ENCODE measurements around the gene TAF3.
"Not testable (repeated sequence)": the region's sequence is repeated elsewhere in the genome, so short reads cannot be mapped to it uniquely, and the experiment has no call there.

Gene TAF3

DNA sequence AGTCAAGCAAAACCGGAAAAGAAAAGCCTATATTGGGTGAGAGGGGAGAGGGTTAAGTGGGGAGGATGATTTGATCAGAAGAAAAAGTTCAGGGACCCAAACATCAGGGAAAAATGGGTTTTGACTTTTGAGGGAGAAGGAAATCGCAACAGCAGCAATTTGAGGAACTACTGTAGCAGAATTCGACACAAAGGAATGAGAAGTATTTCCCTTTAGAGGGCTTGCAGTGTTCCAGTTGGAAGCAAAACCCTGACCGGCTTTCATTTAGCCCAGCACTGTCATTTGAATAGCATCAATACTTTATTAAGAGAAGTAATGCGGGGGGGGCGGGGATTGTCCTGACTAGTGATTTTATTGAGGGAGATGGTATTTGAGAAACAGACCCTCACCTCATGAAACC, 199.0 kb downstream of the TAF3 start:
- H3K9me3 Mint-ChIP-seq = no peaks in the 10 kb centered on the region
- no peaks in the 10 kb centered on the region for H3K4me1 Mint-ChIP-seq
- no peak overlapping the region for H3K4me3 Mint-ChIP-seq
- DNase-seq (ENCODE audit: low spot score in 2 of 2) = no peak
- peaks cover 18% of the 10 kb centered on the region for H3K36me3 Mint-ChIP-seq (ENCODE audit: insufficient read depth)
- no peak for ATAC-seq (replicated peaks; ENCODE audit: extremely low read depth, poor library complexity, severe bottlenecking)
- H3K27ac Mint-ChIP-seq (ENCODE audit: low read depth) = no peak overlapping the region
- no peaks in the 10 kb centered on the region for H3K27me3 Mint-ChIP-seq

DNA sequence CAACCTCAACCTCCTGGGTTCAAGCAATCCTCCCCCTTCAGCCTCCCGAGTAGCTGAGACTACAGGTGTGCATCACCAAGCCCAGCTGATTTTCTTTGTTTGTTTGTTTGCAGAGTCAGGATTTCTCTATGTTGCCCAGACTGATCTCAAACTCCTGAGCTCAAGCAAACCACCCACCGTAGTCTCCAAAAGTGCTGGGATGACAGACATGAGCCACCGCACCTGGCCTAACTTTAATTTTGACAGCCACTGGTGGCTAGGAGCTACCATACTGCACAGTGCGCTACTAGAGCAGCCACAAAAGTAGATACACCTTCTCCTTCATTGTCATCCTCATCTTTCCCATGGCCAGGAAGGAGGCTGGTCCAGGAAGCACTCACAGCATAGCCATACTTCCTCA, 205.0 kb downstream of the TAF3 start:
- Mint-ChIP-seq H3K27ac (ENCODE audit: low read depth) (no peak overlapping the region), H3K9me3 (no peaks in the 10 kb centered on the region), H3K4me3 (no peak overlapping the region), H3K4me1 (peaks cover 7% of the 10 kb centered on the region), H3K36me3 (ENCODE audit: insufficient read depth) (peaks cover 4% of the 10 kb centered on the region), H3K27me3 (peaks cover 28% of the 10 kb centered on the region)
- DNase-seq (ENCODE audit: low spot score in 2 of 2) = no peak
- no peak for ATAC-seq (replicated peaks; ENCODE audit: extremely low read depth, poor library complexity, severe bottlenecking)

DNA sequence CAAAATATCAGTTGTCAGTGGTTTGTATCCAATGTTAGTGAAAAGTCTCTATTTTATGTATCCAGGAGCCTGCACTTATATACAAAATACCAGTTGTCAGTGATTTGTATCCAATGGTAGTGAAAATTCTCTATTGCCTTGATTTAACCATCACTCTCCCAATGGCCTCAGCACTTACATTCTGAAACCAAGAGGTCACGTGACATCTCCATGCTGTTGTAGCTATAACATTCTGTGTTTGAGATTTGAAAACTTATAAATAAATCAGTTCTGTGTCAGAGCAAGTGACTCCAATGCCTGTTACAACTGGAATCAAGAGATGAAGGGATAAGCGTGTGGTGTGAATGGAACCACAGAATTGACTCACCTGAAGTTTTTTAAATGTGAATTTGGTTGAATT, 205.5 kb downstream of the TAF3 start:
- no peak for ATAC-seq (replicated peaks; ENCODE audit: extremely low read depth, poor library complexity, severe bottlenecking)
- Mint-ChIP-seq H3K27me3 (peaks cover 28% of the 10 kb centered on the region), H3K4me1 (peaks cover 7% of the 10 kb centered on the region), H3K36me3 (ENCODE audit: insufficient read depth) (peaks cover 2% of the 10 kb centered on the region), H3K4me3 (no peak overlapping the region), H3K9me3 (no peaks in the 10 kb centered on the region), H3K27ac (ENCODE audit: low read depth) (no peak overlapping the region)
- DNase-seq (ENCODE audit: low spot score in 2 of 2) = no peak

DNA sequence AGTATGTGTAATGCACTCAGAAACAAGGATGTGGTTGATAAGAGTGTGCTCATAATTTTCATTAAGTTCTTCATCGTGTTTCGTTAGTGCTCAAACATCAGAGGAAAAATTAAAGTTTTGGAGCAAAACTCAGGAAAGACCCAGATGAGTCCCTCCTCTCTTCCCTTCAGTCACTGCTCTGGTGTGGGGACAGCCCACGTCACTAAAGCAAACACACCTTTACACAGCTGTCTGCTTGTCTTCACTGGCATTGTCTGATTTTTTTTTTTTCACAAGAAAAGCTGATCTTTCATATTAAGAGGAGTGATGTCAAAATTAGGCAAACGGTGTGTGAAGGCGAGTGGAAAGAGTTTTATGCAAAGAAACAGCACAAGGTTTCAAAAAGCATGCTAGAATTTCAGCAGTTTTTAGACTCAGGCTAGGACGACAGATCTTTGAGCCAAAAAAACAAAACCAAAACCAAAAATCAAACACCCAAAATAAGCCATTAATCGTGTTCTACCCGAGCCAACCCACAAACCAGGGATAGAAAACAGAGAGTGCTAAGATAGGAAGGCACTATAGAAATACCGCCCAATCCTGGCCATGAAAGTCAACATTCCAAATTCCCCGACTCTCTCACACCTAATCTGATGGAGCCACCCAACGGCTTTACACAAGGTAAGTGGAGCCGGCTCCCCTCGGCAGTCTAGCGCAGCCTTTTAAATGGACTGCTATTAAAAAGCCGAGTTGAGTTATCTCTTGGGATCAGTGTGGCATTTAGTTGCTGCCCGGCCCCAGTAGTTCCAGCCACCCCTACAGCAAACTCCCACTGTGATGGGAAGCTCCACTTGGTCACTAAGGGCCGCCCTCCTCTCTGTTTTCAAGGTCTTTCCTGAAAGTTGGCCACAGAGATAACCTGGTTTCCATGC, 208.3 kb downstream of the TAF3 start:
- Mint-ChIP-seq H3K36me3 (ENCODE audit: insufficient read depth) (peaks cover 2% of the 10 kb centered on the region), H3K27me3 (peaks cover 45% of the 10 kb centered on the region), H3K27ac (ENCODE audit: low read depth) (peak overlapping the region; percentile 17), H3K4me3 (peak overlapping the region; percentile 79), H3K4me1 (peaks cover 7% of the 10 kb centered on the region), H3K9me3 (no peaks in the 10 kb centered on the region)
- DNase-seq (ENCODE audit: low spot score in 2 of 2) (no peak), ATAC-seq (replicated peaks; ENCODE audit: extremely low read depth, poor library complexity, severe bottlenecking) (peak; percentile 43)

DNA sequence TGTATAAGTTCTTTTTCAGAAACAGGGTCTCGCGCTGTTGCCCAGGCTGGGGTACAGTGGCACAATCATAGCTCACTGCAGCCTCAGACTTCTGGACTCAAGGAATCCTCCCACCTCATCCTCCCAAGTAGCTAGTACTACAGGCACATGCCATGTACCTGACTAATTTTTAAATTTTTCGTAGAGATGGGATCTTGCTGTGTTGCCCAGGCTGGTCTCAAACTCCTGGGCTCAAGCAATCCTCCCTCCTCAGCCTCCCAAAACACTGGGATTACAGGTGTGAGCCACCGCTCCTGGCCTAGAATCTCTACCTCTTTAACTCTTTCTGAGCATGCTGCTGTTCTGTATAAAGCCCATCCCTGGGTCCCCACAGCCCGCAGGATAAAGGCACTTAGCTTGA, 212.9 kb downstream of the TAF3 start:
- Mint-ChIP-seq H3K27me3 (peaks cover 62% of the 10 kb centered on the region), H3K4me1 (peaks cover 13% of the 10 kb centered on the region)
- not testable (repeated sequence) for H3K27ac Mint-ChIP-seq (ENCODE audit: low read depth); DNase-seq (ENCODE audit: low spot score in 2 of 2); ATAC-seq (replicated peaks; ENCODE audit: extremely low read depth, poor library complexity, severe bottlenecking); H3K4me3 Mint-ChIP-seq; H3K36me3 Mint-ChIP-seq (ENCODE audit: insufficient read depth); H3K9me3 Mint-ChIP-seq

DNA sequence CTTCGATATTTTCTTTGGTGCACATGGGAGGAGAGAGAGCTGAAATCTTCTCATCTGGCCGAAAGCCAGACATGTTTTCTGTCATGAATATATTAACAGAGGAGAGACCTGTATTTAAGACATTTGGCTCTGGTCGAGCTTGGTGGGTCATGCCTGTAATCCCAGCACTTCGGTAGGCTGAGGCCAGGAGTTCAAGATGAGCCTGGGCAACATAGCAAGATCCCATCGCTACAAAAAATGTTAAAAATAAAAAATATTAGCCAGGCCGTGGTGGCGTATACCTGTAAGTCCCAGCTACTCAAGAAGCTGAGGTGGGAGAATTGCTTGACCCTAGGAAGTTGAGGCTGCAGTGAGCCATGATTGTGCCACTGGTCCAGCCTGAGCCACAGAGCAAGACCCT, 214.3 kb downstream of the TAF3 start:
- H3K27ac Mint-ChIP-seq (ENCODE audit: low read depth) = no peak overlapping the region
- peaks cover 60% of the 10 kb centered on the region for H3K27me3 Mint-ChIP-seq
- no peak for ATAC-seq (replicated peaks; ENCODE audit: extremely low read depth, poor library complexity, severe bottlenecking)
- H3K9me3 Mint-ChIP-seq = no peaks in the 10 kb centered on the region
- no peak for DNase-seq (ENCODE audit: low spot score in 2 of 2)
- H3K4me3 Mint-ChIP-seq = no peak overlapping the region
- peaks cover 15% of the 10 kb centered on the region for H3K36me3 Mint-ChIP-seq (ENCODE audit: insufficient read depth)
- H3K4me1 Mint-ChIP-seq = peaks cover 12% of the 10 kb centered on the region

DNA sequence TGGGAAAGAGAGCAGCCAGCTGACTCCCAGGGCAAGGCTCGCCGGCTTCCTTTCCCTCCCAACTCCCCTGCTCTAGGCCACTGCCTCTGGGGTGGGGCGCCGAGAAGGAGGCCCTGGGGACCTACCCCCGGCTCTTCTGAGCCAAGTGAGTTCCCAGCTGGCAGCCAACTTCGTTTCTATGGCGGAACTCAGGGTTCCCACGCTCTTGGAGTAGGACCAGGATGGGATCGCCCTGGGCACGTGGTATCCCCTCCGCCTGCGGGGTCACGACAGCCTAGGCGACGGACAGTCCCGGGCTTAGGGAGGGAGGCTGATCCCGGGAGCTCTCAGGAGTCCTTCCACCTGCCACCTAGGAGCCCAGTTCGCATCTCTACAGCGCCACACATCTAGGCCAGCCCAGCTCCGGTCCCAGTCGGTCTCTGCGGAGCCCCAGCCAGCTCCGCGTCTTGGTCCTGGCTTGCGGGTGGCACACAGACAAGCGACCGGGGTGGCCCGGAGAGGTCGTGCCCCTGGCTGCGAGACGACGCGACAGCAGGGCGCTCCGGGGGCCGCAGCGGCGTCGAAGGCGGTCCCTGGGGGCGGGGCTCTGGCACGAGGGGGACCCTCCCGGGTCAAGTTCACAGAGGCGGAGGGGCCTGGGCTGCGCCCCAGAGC, 215.6 kb downstream of the TAF3 start:
- no peaks in the 10 kb centered on the region for H3K9me3 Mint-ChIP-seq
- peaks cover 29% of the 10 kb centered on the region for H3K36me3 Mint-ChIP-seq (ENCODE audit: insufficient read depth)
- DNase-seq (ENCODE audit: low spot score in 2 of 2) (no peak), ATAC-seq (replicated peaks; ENCODE audit: extremely low read depth, poor library complexity, severe bottlenecking) (no peak)
- H3K27me3 Mint-ChIP-seq = peaks cover 74% of the 10 kb centered on the region
- H3K4me3 Mint-ChIP-seq = peak overlapping the region; percentile 5
- peaks cover 23% of the 10 kb centered on the region for H3K4me1 Mint-ChIP-seq
- no peak overlapping the region for H3K27ac Mint-ChIP-seq (ENCODE audit: low read depth)

DNA sequence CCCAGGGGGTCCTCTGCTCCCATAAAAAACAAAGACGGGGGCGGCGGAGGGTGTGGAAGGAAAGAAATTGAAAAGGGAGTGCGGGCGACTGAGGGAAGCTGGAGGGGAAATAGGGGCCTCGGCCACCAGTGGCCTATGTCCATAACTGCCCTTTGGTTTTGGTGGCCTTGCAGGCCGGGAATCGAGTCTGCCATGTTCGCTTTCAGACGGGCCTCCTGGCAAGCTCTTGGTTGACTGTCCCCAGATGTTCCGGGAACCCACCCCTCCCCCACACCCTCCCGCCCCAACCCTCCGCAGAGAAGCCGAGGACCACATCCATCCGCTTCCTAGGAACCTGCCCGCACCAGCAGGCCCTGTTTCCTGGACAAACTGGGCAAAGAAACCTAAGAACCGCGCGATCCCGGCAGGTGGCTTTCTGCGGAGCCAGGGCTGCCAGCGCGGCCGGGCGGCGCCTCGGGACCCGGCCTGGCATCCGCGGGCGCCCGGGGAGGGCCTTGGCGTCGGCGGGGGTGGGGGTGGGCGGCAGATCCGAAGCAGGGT, 216.2 kb downstream of the TAF3 start:
- peaks cover 4% of the 10 kb centered on the region for H3K9me3 Mint-ChIP-seq
- no peak for DNase-seq (ENCODE audit: low spot score in 2 of 2)
- no peak overlapping the region for H3K27ac Mint-ChIP-seq (ENCODE audit: low read depth)
- ATAC-seq (replicated peaks; ENCODE audit: extremely low read depth, poor library complexity, severe bottlenecking) = no peak
- peaks cover 35% of the 10 kb centered on the region for H3K36me3 Mint-ChIP-seq (ENCODE audit: insufficient read depth)
- H3K27me3 Mint-ChIP-seq = peaks cover 80% of the 10 kb centered on the region
- H3K4me3 Mint-ChIP-seq = no peak overlapping the region
- peaks cover 28% of the 10 kb centered on the region for H3K4me1 Mint-ChIP-seq

DNA sequence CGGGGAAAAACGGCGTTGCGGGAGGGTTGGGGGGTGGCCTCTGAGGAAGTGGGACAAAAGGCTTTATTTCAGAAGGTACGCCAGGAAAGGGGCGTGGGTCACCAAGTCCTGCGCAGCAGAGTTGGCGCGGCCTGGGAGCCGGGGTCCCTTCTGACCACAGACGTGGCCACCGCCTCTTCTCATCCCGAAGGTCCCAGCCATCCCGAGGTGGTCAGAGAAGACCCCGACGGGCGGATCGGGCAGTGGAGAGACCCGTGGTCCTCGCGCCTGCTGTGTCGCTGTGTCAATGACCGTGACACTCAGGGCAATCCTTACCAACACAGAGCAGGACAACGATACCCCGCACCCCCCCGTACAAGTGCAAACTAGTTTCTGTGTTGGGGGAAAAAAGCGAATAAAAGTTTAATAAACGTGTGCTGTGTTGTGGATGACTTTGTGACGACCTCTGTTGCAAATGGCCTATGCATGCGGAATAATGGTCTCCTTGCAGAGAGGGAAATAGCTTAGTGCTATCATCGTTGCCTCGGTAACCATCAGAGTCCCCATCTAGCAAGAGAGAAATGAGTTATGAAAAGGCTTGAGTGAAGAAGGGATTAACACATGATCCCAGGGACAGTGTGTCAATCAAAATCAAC, 216.8 kb downstream of the TAF3 start:
- Mint-ChIP-seq H3K9me3 (peaks cover 5% of the 10 kb centered on the region), H3K36me3 (ENCODE audit: insufficient read depth) (peaks cover 36% of the 10 kb centered on the region), H3K4me1 (peaks cover 31% of the 10 kb centered on the region), H3K4me3 (peak overlapping the region; percentile 16), H3K27me3 (peaks cover 84% of the 10 kb centered on the region), H3K27ac (ENCODE audit: low read depth) (no peak overlapping the region)
- ATAC-seq (replicated peaks; ENCODE audit: extremely low read depth, poor library complexity, severe bottlenecking) (no peak), DNase-seq (ENCODE audit: low spot score in 2 of 2) (no peak)

DNA sequence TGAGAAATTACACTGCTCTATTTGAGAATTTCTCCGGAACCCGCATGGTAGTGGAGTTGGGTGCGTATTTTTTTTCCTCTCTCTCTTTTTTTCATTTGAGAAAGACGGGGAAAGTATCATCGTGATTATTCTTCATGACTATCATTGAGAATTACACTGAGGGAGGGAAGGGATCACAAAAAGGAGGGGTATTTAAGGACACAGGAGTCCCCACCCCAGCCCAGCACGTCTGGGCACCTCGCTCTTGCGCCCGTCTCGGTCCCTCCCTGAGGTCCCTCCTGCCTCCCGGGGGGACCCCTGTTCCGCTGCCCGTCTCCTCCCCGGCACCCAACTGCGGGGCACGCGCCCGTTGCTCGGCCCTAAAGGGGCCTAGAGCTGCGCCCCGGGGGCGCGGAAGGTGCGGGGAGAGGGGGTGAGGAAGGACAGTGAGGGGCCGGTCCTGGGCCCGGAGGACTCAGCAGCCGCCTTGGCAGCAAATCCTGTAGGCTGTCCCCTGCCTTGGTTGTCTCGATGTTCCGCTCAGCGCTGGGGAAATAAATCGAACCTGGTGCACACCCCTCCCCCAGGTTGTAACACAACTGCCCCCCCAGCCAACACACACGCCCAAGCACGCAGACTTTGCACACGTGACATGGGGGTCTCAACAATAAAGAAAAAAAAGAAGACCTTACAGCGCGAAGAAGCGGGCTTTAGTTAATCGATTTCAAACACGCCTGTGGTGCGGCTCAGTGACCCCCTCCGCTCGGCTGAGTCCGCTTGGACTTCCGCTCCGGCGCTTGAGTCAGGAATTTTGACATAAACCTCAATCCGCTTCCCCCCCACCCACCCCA, 217.6 kb downstream of the TAF3 start:
- H3K4me1 Mint-ChIP-seq = peaks cover 31% of the 10 kb centered on the region
- ATAC-seq (replicated peaks; ENCODE audit: extremely low read depth, poor library complexity, severe bottlenecking) = no peak
- H3K9me3 Mint-ChIP-seq = peaks cover 5% of the 10 kb centered on the region
- H3K27me3 Mint-ChIP-seq = peaks cover 84% of the 10 kb centered on the region
- DNase-seq (ENCODE audit: low spot score in 2 of 2) = no peak
- H3K4me3 Mint-ChIP-seq = peak overlapping the region; percentile 16
- H3K27ac Mint-ChIP-seq (ENCODE audit: low read depth) = no peak overlapping the region
- peaks cover 40% of the 10 kb centered on the region for H3K36me3 Mint-ChIP-seq (ENCODE audit: insufficient read depth)

DNA sequence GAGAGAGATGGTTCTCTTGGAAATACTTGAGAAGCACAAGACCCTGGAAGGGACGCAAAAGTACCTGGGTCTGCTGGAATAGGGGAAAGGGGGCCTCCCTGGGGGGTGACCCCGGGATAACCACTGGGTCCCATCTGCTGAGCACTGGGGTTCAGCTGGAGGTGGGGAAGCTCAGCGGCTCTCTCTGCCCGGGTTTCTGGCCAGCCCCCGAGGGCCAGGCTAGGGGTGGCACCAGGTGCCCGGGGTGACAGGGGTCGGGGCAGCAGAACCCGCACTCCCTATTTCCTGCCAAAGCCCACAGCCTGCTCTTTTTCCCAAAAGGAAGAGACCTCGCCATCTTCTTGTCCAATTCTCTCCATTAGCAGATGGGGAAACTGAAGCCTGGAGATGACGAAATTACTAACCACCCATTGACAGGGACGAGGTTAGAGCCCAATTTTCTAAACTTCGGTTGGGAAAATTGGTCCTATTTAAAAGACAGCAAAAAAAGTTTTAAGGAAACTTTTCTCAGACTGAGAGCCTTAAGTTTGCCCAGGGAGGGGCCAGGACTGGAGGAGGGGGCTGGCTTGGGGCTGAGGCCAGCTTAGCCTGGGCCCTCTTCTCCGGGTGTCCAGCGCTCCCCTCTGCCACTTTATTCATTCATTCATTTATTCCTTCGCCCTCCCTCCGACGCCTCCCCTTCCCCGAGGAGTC, 218.3 kb downstream of the TAF3 start:
- H3K36me3 Mint-ChIP-seq (ENCODE audit: insufficient read depth) = peaks cover 43% of the 10 kb centered on the region
- no peak overlapping the region for H3K4me3 Mint-ChIP-seq
- peaks cover 5% of the 10 kb centered on the region for H3K9me3 Mint-ChIP-seq
- peaks cover 32% of the 10 kb centered on the region for H3K4me1 Mint-ChIP-seq
- no peak for DNase-seq (ENCODE audit: low spot score in 2 of 2)
- H3K27me3 Mint-ChIP-seq = peaks cover 84% of the 10 kb centered on the region
- ATAC-seq (replicated peaks; ENCODE audit: extremely low read depth, poor library complexity, severe bottlenecking) = no peak
- peak overlapping the region; percentile 85 for H3K27ac Mint-ChIP-seq (ENCODE audit: low read depth)
